HepG2 (cell line): ENCODE data around the gene UBAC2. TPM values are rescaled to one million over a fixed set of nuclear protein-coding genes. Genes with fewer than 3 reads are reported as not detected.

Experiments used
- ATAC-seq: fragments of 200-7000 bp; cut with Tn5 transposase; 3 replicates; pipeline ENCODE4 v1.9.1; 2020; ENCODE audit warnings: mild to moderate bottlenecking, moderate library complexity
- BruUV-seq: library from RNA; stranded (reverse); fragments of 400-500 nt; replicated peaks from 2 replicates; lab custom pipeline; 2021; lab: Mats Ljungman, UMichigan
- CTCF ChIA-PET: fragments of 300-600 bp; formaldehyde crosslinking; extraction: SDS; loops from one replicate; lab custom pipeline; 2021; ENCODE audit warnings: low total read pairs, inconsistent platforms, low intra/inter-chr PET ratio; lab: Yijun Ruan, JAX
- POLR2A ChIA-PET: fragments of 350-600 bp; sonication (Branson Sonifier 250); formaldehyde crosslinking; loops from one replicate; lab custom pipeline; 2020; ENCODE audit warnings: antibody characterized with exemption, inconsistent platforms; lab: Yijun Ruan, JAX
- DNase-seq: peaks from one replicate; pipeline ENCODE4 v3.0.0-alpha.2; 2015; ENCODE audit warnings: low spot score
- FAIRE-seq: peaks from 3 replicates; lab custom pipeline; 2011; peaks lifted over from hg19 to GRCh38; lab: Jason Lieb, UNC
- H2AFZ ChIP-seq: one replicate; pipeline ENCODE4 v1.6.1; 2011; ENCODE audit warnings: low read length, inconsistent platforms
- H3K27ac ChIP-seq: fragments of 300-600 bp; 3 replicates; pipeline ENCODE4 v1.8.0; 2011; ENCODE audit warnings: mixed run types, mild to moderate bottlenecking, mixed read lengths, low read length, inconsistent platforms; ENCODE audit not compliant: insufficient read depth; ENCODE audit errors: extremely low read length
- H3K27me3 ChIP-seq, 2 experiments: fragments of 200-600 bp in 1 of 2; 2 replicates in 1 of 2; 3 replicates in 1 of 2; pipeline versions ENCODE4 v1.6.0 to v1.8.0; 2011; ENCODE audit warnings: low read length in 2 of 2, mild to moderate bottlenecking in 2 of 2, moderate library complexity in 2 of 2, inconsistent platforms in 1 of 2; ENCODE audit not compliant: insufficient read depth in 2 of 2, control insufficient read depth in 1 of 2
- H3K36me3 ChIP-seq, 2 experiments: fragments of 200-600 bp in 1 of 2; replicated peaks in 1 of 2; 2 replicates in 1 of 2; 3 replicates in 1 of 2; pipeline versions ENCODE4 v1.5.1 to v1.8.0; 2011; ENCODE audit warnings: low read length in 2 of 2, inconsistent platforms in 1 of 2; ENCODE audit not compliant: insufficient read depth in 2 of 2, control insufficient read depth in 1 of 2
- H3K4me1 ChIP-seq: 2 replicates; pipeline ENCODE4 v1.5.1; 2012; ENCODE audit warnings: low read length, inconsistent platforms; ENCODE audit not compliant: insufficient read depth
- H3K4me2 ChIP-seq: 2 replicates; pipeline ENCODE4 v1.6.0; 2011; ENCODE audit warnings: low read depth, low read length, inconsistent platforms
- H3K4me3 ChIP-seq, 3 experiments: fragments of 200-600 bp in 1 of 3; sonication (generic), shearing (Covaris generic) in 1 of 3; replicated peaks in 1 of 3; 2 replicates each; pipeline ENCODE4 v1.5.1; 2011 to 2016; ENCODE audit warnings: low read length in 3 of 3, inconsistent platforms in 2 of 3, low read depth in 2 of 3, mild to moderate bottlenecking in 2 of 3, control low read depth in 1 of 3, mixed read lengths in 1 of 3; ENCODE audit not compliant: insufficient read depth in 1 of 3
- H3K79me2 ChIP-seq: one replicate; pipeline ENCODE4 v1.6.1; 2011; ENCODE audit warnings: low read length, inconsistent platforms; ENCODE audit not compliant: insufficient read depth
- H3K9ac ChIP-seq: 2 replicates; pipeline ENCODE4 v1.6.0; 2011; ENCODE audit warnings: mild to moderate bottlenecking, low read depth, low read length, inconsistent platforms; ENCODE audit not compliant: insufficient read depth
- H3K9me3 ChIP-seq: 2 replicates; pipeline ENCODE4 v1.5.1; 2012; ENCODE audit warnings: mild to moderate bottlenecking, low read length
- H4K20me1 ChIP-seq: 2 replicates; pipeline ENCODE4 v1.6.0; 2011; ENCODE audit warnings: inconsistent platforms, mild to moderate bottlenecking, low read length, moderate library complexity; ENCODE audit not compliant: insufficient read depth
- BRF2 ChIP-seq: sonication (generic); formaldehyde crosslinking; IDR thresholded peaks from 2 replicates; pipeline ENCODE4 v1.8.1; 2022; ENCODE audit warnings: mild to moderate bottlenecking, missing genetic modification reagents
- CENPBD1 ChIP-seq: sonication (generic); formaldehyde crosslinking; IDR thresholded peaks from 2 replicates; pipeline ENCODE4 v1.8.0; 2022; ENCODE audit warnings: missing genetic modification reagents, low read depth, mild to moderate bottlenecking, borderline replicate concordance
- HCFC1 ChIP-seq: fragments of 150-350 bp; IDR thresholded peaks from 2 replicates; pipeline ENCODE4 v1.6.1; 2014; ENCODE audit warnings: low read depth, low read length
- HMGXB4 ChIP-seq, 2 experiments: sonication (generic) in 1 of 2; formaldehyde crosslinking in 1 of 2; IDR thresholded peaks; 2 replicates each; pipeline versions ENCODE4 v1.4.0 to v1.6.1; 2018 to 2020; ENCODE audit warnings: missing genetic modification reagents in 2 of 2, borderline replicate concordance in 1 of 2, low read depth in 1 of 2, mild to moderate bottlenecking in 1 of 2, missing biosample characterization in 1 of 2
- HNF4A ChIP-seq: sonication (generic); formaldehyde crosslinking; IDR thresholded peaks from 2 replicates; pipeline ENCODE4 v1.4.0; 2020; ENCODE audit warnings: missing genetic modification reagents
- KLF13 ChIP-seq: sonication (generic); formaldehyde crosslinking; IDR thresholded peaks from 2 replicates; pipeline ENCODE4 v1.4.0; 2020; ENCODE audit warnings: mild to moderate bottlenecking, missing genetic modification reagents
- MAZ ChIP-seq, 2 experiments: sonication (generic) in 1 of 2; formaldehyde crosslinking in 1 of 2; IDR thresholded peaks; 2 replicates each; pipeline versions ENCODE4 v1.5.0 to v1.6.1; 2012 to 2020; ENCODE audit warnings: low read depth in 2 of 2, mild to moderate bottlenecking in 2 of 2, borderline replicate concordance in 1 of 2, improper control_type of control experiment in 1 of 2, low read length in 1 of 2, missing genetic modification reagents in 1 of 2, moderate library complexity in 1 of 2
- NR2F6 ChIP-seq, 2 experiments: IDR thresholded peaks; 2 replicates each; pipeline ENCODE4 v1.6.1; 2016; ENCODE audit warnings: antibody characterized with exemption in 1 of 2, mild to moderate bottlenecking in 1 of 2
- PHF5A ChIP-seq: IDR thresholded peaks from one replicate; pipeline ENCODE4 v1.6.1; 2018; ENCODE audit warnings: low read depth, missing genetic modification reagents; ENCODE audit not compliant: unreplicated experiment
- PRPF4 ChIP-seq: fragments of 200-400 bp; formaldehyde crosslinking; IDR thresholded peaks from 2 replicates; pipeline ENCODE4 v1.6.1; 2016; ENCODE audit warnings: low read length, low read depth; ENCODE audit not compliant: poor library complexity, severe bottlenecking
- SMAD3 ChIP-seq: sonication (generic); formaldehyde crosslinking; IDR thresholded peaks from 2 replicates; pipeline ENCODE4 v1.4.0; 2020; ENCODE audit warnings: missing genetic modification reagents
- ZNF800 ChIP-seq: sonication (generic); formaldehyde crosslinking; IDR thresholded peaks from 2 replicates; pipeline ENCODE4 v1.4.0; 2020; ENCODE audit warnings: missing genetic modification reagents
- ZSCAN5A ChIP-seq: sonication (generic); formaldehyde crosslinking; IDR thresholded peaks from 2 replicates; pipeline ENCODE4 v1.8.0; 2022; ENCODE audit warnings: mild to moderate bottlenecking, missing genetic modification reagents, borderline replicate concordance
- WGBS: methylation state at CpG from one replicate; pipeline ENCODE4 v1.1.6; 2017; ENCODE audit warnings: low lambda C conversion rate; 5-methylcytosine and 5-hydroxymethylcytosine counted together
- in situ Hi-C: cut with HindIII; loops from 2 replicates; pipeline ENCODE4 v1.10.0; 2017; ENCODE audit warnings: low pct_unique_long_range_greater_than_20kb; ENCODE audit not compliant: extremely low pct_ligation_motif_present
- intact Hi-C: fragments of 100-400 bp; cut with micrococcal nuclease; formaldehyde crosslinking; loops from one replicate; pipeline ENCODE4 v1.10.0; 2022; ENCODE audit not compliant: unreplicated experiment
- polyA plus RNA-seq, 8 experiments: library from polyadenylated mRNA; depleted of rRNA in 3 of 8; stranded (reverse) in 7 of 8; unstranded in 1 of 8; fragments of >200 nt; fragmentation: Illumina TruSeq in 4 of 8; extraction: Trizol in 4 of 8; gene quantifications; 2 replicates each; pipeline versions ENCODE4 v1.2.1 to v1.2.3, GENCODE V29; 2011 to 2016; ENCODE audit warnings: low read depth in 4 of 8, missing spikeins in 1 of 8, mixed read lengths in 1 of 8; ENCODE audit not compliant: insufficient read depth in 1 of 8
- total RNA-seq, 5 experiments: library from RNA; depleted of rRNA; stranded (reverse); fragments of >200 nt; fragmentation: Illumina TruSeq; extraction: Trizol; gene quantifications; 2 replicates each; pipeline ENCODE4 v1.2.3, GENCODE V29; 2016; ENCODE audit warnings: low read depth in 1 of 5

UBAC2 gene
- total and polyA plus RNA-seq, 2 of the 13 experiments (the other 11 are each of a cell fraction or from before 2014, with no cell fraction given): 61.3 to 80.8 TPM

GRCh38 chr13:99432609-99433542, 232.2 kb downstream of the UBAC2 start:
- Histone ChIP-seq H3K4me1 (peaks cover 40% of the 10 kb centered on the region), H3K27me3 (no peaks in the 10 kb centered on the region; a peak in 1 of 5 replicates), H3K4me2 (peak overlapping the region; percentile 90), H3K27ac (no peak overlapping the region), H3K36me3 (no peaks in the 10 kb centered on the region), H3K79me2 (no peaks in the 10 kb centered on the region), H2AFZ (no peak overlapping the region), H3K4me3 (peak overlapping the region; percentile 34 to 65 (median 37)), H3K9me3 (no peaks in the 10 kb centered on the region), H4K20me1 (no peaks in the 10 kb centered on the region), H3K9ac (peak overlapping the region; percentile 41; the same call in 1 of the 2 replicates)
- ATAC-seq: peak; percentile 77
- ChIA-PET POLR2A (no interaction called here), CTCF (no interaction called here)
- in situ Hi-C loops (loop anchor here (10.0 kb wide), 1 partner anchor 168 kb away; no protein-coding TSS in a partner anchor), intact Hi-C loops (no loop called here)
- BruUV-seq: no TSS peak
- FAIRE-seq: peak; percentile 32
- DNase-seq: peak; percentile 84
- WGBS: 12% methylated on average over 9 of the region's 23 CpGs
- TF ChIP-seq KLF13 (CRISPR knock-in tag): peak; percentile 56; the same call in 1 of the 2 replicates
- TF ChIP-seq HNF4A: 0 out of 2 replicates have a peak, but pooled peaks have one; percentile 30
- no peak for TF ChIP-seq PHF5A (CRISPR knock-in tag)
- no peak for TF ChIP-seq BRF2 (CRISPR knock-in tag)
- TF ChIP-seq SMAD3 (CRISPR knock-in tag): no peak
- TF ChIP-seq PRPF4: no peak
- TF ChIP-seq HMGXB4 (CRISPR knock-in tag; IDR thresholded peaks at IDR 0.05; ENCODE audit: borderline replicate concordance in 1 of 2, low read depth in 1 of 2): no peak
- TF ChIP-seq HCFC1: no peak
- TF ChIP-seq MAZ (IDR thresholded peaks at IDR 0.05; ENCODE audit: borderline replicate concordance, low read depth, low read length): peak; percentile 51; the same call in 1 of the 2 replicates
- TF ChIP-seq MAZ (CRISPR knock-in tag; IDR thresholded peaks at IDR 0.05; ENCODE audit: low read depth): no peak
- TF ChIP-seq CENPBD1 (CRISPR knock-in tag): no peak
- TF ChIP-seq NR2F6 (IDR thresholded peaks at IDR 0.05): no peak
- peak; percentile 22; the same call in 1 of the 2 replicates for TF ChIP-seq NR2F6 (CRISPR knock-in tag; IDR thresholded peaks at IDR 0.05)
- 0 out of 2 replicates have a peak, but pooled peaks have one; percentile 54 for TF ChIP-seq ZNF800 (CRISPR knock-in tag)
- no peak for TF ChIP-seq ZSCAN5A (CRISPR knock-in tag)
